Activated CD8-positive, alpha-beta T cell treated with anti-CD3 and anti-CD28 coated beads, Interleukin-2, amount 10 ng/mL, durations not matched to agents 7 days and 5 days (primary cell): ENCODE results near the gene PDGFB. TPM values are rescaled to one million over a fixed set of nuclear protein-coding genes. Genes with fewer than 3 reads are reported as not detected.

Experiments
- ATAC-seq: fragments of 150-1000 bp; cut with Tn5 transposase; one replicate; pipeline ENCODE4 v1.10.0; 2021; ENCODE audit warnings: moderate library complexity
- CTCF ChIA-PET: fragments of 350-600 bp; sonication (Branson Sonifier 250); formaldehyde crosslinking; loops from one replicate; lab custom pipeline; 2021; ENCODE audit warnings: antibody characterized with exemption; lab: Charles Lee
- POLR2A ChIA-PET: fragments of 350-600 bp; sonication (Branson Sonifier 250); formaldehyde crosslinking; loops from one replicate; lab custom pipeline; 2021; ENCODE audit warnings: antibody characterized with exemption; lab: Charles Lee
- DNase-seq: peaks from one replicate; pipeline ENCODE4 v3.0.0-alpha.2; 2020
- H3K27ac Mint-ChIP-seq: one replicate; pipeline ENCODE4 v1.8.0; 2021; ENCODE audit warnings: mild to moderate bottlenecking, mixed read lengths
- H3K27me3 Mint-ChIP-seq: one replicate; pipeline ENCODE4 v1.8.0; 2021; ENCODE audit warnings: low read depth, mixed read lengths
- H3K36me3 Mint-ChIP-seq: one replicate; pipeline ENCODE4 v1.8.0; 2021; ENCODE audit warnings: low read depth, mixed read lengths
- H3K4me1 Mint-ChIP-seq: one replicate; pipeline ENCODE4 v1.8.0; 2021; ENCODE audit warnings: low read depth, mixed read lengths
- H3K4me3 Mint-ChIP-seq: one replicate; pipeline ENCODE4 v1.8.0; 2021; ENCODE audit warnings: mild to moderate bottlenecking, mixed read lengths
- H3K9me3 Mint-ChIP-seq: one replicate; pipeline ENCODE4 v1.8.0; 2022; ENCODE audit warnings: mixed read lengths; ENCODE audit not compliant: insufficient read depth
- total RNA-seq, 2 experiments: library from RNA; stranded (reverse); gene quantifications; one replicate each; pipeline ENCODE4 v1.2.3, GENCODE V29; 2021

The PDGFB gene
- total RNA-seq, 2 experiments from 2014 or later: 0.18 to 0.34 TPM

- ATAC-seq (peak; percentile 37), DNase-seq (peak; percentile 56)
- Mint-ChIP-seq H3K4me1 (peaks cover 63% of the 10 kb centered on the region), H3K4me3 (peak overlapping the region; percentile 48), H3K9me3 (no peaks in the 10 kb centered on the region), H3K36me3 (no peaks in the 10 kb centered on the region), H3K27me3 (peaks cover 6% of the 10 kb centered on the region), H3K27ac (peak overlapping the region; percentile 94)
- CTCF ChIA-PET: interaction anchor here (0.6 to 3.8 kb wide), 6 partner anchors 20 to 171 kb away, joined by 3 to 27 read pairs (median 6); partner anchors contain the start of gene RPL3
- POLR2A ChIA-PET: interaction anchor here (0.7 to 3.8 kb wide), 5 partner anchors 11 to 355 kb away, joined by 3 to 36 read pairs (median 4); partner anchors contain the start of gene RPL3
Measured at GRCh38 chr22:39173787-39174497, 70.8 kb downstream of the PDGFB start.

Other genes starting within 250 kb of the PDGFB start
- gene APOBEC3C, start 230.7 kb downstream of the PDGFB start, total RNA-seq: 100 to 1,000 TPM; 138 to 147 TPM
- gene APOBEC3D, start 223.9 kb downstream of the PDGFB start, total RNA-seq: 10 to 100 TPM; 49.1 to 51.5 TPM
- gene APOBEC3F, start 204.1 kb downstream of the PDGFB start, total RNA-seq: 10 to 100 TPM; 43.1 to 48.8 TPM
- 100 to 1,000 TPM; 134 to 138 TPM for gene APOBEC3G, start 167.7 kb downstream of the PDGFB start, total RNA-seq
- gene APOBEC3H, start 147.7 kb downstream of the PDGFB start, total RNA-seq: 10 to 100 TPM; 82.8 to 89.7 TPM
- 1 to 10 TPM; 8.6 to 8.7 TPM for gene CBX7, start 92.3 kb downstream of the PDGFB start, total RNA-seq
- gene RPL3, start 74.6 kb upstream of the PDGFB start, total RNA-seq: 1,000 to 10,000 TPM; 1,693 to 1,717 TPM
- gene SYNGR1, start 105.0 kb upstream of the PDGFB start, total RNA-seq: under 1 TPM; 0.24 to 0.37 TPM
- gene TAB1, start 154.8 kb upstream of the PDGFB start, total RNA-seq: 10 to 100 TPM; 27.0 to 28.5 TPM
- gene MGAT3, start 212.0 kb upstream of the PDGFB start, total RNA-seq: 10 to 100 TPM in 1 of 2 experiments, 1 to 10 TPM in 1; 9.1 to 10.0 TPM